HG03196 (cell line): ENCODE measurements around the gene MPST.

Source experiments
- ATAC-seq: cut with Tn5 transposase; IDR thresholded peaks from one replicate; pipeline ENCODE4 v1.9.1; 2021; ENCODE audit not compliant: unreplicated experiment

Gene MPST

DNA sequence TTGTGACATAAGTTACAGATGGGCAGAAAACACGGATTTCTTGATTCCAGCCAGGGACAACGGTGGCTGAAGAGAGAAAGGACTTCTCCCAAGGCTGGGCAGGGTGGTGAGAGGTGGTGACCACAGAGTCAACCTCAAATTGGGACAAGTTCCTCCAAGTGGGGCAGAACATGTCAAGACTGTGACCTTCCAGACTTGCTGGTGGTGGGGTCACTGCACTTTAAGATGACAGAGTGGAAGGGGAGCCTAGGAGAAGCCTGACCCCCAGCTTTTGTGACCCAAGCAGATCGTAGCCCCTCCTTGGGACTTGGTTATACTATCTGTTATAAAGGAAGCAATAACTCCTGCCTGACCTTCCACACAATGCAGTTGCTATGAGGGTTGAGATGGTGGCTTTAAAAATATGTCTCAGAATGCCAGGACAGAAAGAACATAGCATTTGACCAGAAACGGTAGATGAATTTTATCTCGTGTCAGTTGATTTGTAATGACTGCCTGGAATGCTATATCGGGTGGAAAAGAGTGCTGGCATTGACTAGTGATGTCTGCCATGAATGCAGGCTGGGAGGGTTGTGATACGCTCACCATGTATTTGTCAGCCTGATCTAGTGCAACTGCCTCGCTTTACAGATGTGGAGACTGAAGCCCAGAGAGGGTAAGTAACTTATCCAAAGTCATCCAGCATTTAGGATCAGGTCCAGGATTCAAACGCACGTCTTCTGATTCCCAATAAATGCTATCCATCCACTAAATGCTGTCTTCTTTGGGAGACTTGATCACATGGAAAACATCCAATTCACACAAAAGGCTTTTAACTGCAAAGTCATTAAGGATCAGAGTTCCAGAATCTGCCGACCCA, 18.6 kb upstream of the MPST start:
- ATAC-seq = no peak

- ATAC-seq = no peak
Observed at GRCh38 chr22:37001826-37002225, 17.7 kb upstream of the MPST start.

GRCh38 chr22:37002633-37003032, 16.9 kb upstream of the MPST start:
- no peak for ATAC-seq

GRCh38 chr22:37007651-37008050, 11.9 kb upstream of the MPST start:
- ATAC-seq = no peak

DNA sequence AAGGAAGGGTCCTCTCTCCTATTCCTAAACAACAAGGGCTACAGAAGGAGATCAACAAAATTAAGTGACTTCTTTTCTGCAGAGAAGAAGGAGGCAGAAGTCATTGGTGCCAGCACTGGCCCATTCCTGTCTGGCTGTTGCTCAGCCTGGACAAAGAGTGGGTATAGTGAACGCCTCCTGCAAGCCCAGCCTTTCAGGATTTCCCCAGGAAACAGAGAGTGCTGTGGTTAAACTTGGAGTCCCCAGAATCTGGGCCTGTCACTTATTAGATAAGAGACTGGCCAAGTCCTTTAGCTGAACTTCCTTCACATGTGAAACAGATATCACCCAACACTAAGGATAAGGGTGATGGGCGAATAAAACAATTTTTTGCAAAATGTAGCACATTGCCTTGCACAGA, 11.2 kb upstream of the MPST start:
- ATAC-seq = no peak

DNA sequence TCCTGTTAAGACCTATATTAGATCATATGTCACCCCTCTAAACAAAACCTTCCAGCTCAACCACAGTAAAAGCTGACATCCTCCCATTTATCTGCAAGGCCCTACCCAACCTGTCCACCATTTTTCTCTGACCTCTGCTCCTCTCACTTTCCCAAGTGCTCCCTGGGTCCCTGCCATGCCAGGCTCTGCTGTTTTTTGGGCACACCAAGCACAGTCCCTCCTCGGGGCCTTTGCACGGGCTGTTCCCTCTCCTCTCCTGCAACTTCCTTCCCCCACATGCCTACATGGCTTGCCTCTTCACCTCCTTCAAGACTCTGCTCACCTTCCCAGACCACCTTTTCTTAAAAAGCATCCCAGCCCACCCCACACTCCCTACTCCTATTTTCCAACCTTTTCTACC, 10.1 kb upstream of the MPST start:
- ATAC-seq = no peak

- no peak for ATAC-seq
Observed at GRCh38 chr22:37010174-37010573, 9.4 kb upstream of the MPST start.

- ATAC-seq = no peak
Observed at GRCh38 chr22:37010976-37011375, 8.6 kb upstream of the MPST start.

DNA sequence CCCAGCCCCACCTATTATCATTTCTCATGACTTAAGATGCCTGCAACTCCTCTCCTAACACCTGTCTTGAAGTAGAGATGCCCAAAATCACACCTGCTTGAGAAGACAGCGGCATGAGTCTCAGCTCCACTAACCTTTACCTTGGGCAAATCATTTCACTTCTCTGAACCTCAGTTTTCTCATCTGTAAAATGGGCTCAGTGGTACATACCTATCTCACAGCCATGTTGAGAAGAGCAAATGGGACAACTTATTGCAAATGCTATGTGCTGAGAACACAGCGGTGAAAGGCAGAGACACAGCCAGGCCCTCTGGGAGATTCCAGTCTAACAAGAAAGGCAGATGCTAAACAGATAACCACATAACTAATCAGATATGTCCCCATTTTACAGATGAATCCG, 8.1 kb upstream of the MPST start:
- no peak for ATAC-seq

GRCh38 chr22:37012262-37012904, 7.2 kb upstream of the MPST start:
- no peak for ATAC-seq

DNA sequence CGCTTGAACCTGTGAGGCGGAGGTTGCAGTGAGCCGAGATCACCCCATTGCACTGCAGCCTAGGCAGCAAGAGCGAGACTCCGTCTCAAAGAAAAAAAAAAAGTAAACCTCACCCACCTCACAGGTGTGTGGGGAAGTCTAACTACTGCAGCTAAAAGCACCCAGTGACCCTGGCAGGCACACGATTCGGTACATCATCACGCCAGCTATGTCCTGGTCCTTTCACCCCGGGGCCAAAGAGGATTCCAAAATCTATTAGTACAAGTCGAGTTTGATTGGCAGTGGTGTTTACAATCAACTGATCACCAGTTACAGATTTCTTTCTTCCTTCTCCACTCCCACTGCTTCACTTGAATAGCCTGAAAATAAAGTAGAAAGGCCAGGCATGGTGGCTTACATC, 6.6 kb upstream of the MPST start:
- no peak for ATAC-seq

DNA sequence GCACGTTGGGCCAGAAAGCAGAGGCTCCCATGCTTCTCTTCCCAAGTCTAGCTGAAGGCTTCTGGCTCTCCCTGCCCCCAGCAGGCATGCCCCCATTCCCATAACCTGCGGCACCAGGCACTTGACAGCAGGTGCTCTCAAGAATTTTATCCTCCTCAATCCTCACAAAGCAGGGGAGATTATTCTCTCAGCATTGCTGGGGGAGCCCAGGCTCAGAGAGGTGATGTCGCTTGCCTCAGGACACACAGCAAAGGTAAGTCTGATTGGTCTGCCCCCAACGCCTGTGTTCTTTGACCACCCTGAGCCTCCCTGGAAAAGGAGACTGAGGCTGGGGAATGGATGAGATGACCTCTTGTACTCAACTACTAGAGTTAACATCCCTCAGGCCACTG, 5.1 kb upstream of the MPST start:
- ATAC-seq = no peak

DNA sequence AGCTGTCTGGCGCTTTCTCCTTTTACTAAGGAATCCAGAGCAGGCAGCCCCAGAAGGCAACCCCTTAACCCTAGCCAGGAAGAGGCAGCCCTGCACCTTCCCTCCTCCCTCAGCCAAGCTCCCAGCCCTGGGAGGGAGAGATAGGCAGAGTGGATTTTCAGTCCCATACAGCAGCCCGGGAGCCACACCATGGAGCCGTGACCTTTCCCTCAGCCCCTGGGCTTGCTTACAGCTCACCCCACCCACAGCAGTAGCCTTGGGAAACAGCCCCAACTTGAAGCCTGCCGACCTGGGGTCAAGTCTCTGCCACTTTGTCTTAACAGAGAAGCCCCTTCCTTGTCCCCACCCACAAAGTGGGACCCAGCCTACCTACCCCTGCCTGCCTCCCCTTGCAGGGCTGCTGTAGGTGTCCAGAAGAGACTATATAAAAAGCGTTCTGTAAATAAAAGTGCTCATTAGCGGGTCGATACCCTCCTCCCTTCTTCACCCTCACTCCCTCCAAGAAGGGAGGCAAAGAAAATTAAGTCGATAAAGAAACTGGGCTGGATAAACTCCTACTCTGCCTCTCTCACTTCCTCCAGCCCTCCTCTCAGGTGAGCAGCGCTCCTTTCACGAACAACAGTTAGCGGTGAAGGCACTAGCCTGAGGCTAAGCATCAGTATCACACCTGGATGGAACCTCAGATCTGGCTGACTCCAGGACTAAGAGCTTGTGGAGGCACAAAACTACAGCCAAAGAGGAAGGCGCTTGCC, 4.5 kb upstream of the MPST start:
- ATAC-seq = no peak

- no peak for ATAC-seq
Observed at GRCh38 chr22:37015587-37015878, 4.0 kb upstream of the MPST start.

GRCh38 chr22:37016134-37016910, 3.2 kb upstream of the MPST start:
- no peak for ATAC-seq

DNA sequence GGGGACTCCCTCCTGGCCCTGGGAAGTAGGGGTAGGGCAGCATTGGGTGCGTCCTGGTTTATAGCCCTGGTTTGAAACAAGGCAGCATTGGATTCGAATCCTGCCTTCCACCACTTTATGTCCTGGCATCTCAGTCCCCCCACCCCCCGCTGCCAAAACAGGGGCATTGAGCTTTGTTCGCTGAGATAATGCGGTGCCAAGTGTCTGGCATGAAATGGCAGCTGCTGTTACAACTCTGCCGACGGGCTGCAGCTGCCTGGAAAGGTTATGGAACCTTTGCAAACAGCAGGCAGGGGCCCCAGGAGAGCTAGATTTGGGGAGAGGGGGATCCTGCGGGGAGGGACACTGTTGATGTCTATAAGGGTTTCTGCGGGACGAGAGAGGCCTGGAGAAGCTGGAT, 2.2 kb upstream of the MPST start:
- no peak for ATAC-seq

- ATAC-seq = no peak
Observed at GRCh38 chr22:37018086-37018814, 1.3 kb upstream of the MPST start.

GRCh38 chr22:37018815-37019308, 680 bp upstream of the MPST start:
- ATAC-seq = no peak

DNA sequence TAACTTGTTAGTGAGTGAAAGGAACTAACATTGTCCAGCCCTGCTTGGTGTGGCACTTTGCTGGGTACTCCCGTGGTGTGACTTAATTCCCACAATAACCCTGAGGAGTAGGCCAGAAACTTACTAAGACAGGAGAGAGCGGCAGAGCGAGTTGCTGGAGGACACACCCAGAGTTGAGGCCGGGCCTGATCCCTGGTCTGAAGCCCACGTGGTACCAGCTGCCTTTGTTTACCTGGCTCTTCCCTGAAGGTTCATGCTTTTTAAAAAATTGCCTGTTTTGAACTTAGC, 594 bp downstream of the MPST start:
- no peak for ATAC-seq

- no peak for ATAC-seq
Observed at GRCh38 chr22:37021041-37021440, 1.5 kb downstream of the MPST start.
